ENCODE measurements around the gene MAP7D3.

DNA sequence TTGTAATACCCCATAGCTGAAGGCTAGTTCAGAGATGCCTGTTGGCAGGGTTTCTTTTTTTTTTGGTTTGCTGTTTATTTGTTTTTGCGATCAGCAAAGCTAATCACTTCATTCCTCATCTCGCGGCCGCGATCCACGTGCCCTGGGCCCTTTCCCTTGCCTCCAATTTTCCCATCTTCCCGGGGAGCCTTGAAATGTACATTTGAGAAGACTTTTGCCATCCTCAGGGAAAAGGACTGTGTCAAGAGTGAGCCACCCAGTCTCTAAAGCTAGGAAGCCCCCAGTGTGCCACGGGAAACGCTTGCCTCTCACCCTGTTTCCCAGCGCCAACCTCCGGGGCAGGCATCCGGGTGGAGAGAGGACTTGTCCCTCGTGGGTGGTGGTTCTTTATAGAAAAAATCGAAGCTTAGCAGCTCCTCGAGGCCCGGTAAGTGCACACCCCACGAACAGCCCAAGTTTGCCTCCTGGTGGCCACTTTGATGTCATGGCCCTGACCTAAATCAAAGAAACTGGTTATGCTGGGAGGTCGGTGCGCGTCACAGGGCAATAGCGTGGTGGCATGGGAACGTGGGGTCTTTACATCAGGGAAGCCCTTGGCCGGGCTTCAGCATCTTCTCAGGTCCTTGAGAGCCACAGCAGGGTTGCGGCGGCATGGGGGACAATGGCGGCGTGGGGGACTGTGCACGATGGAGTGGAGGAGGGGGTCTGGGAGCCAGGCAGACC, 42.0 kb downstream of the MAP7D3 start:
- TF ChIP-seq POLR2A (IDR thresholded peaks at IDR 0.05; ENCODE audit: low read depth, low read length): no peak
- TF ChIP-seq POLR2AphosphoS5 (IDR thresholded peaks at IDR 0.05; ENCODE audit: low read depth, low read length): no peak
- TF ChIP-seq TAF1 (IDR thresholded peaks at IDR 0.05; ENCODE audit: borderline replicate concordance, low read depth, low read length): no peak
